MM.1S (cell line): ENCODE measurements around the gene TRIM44.

Experiments used
- DNase-seq: peaks from one replicate; pipeline ENCODE4 v3.0.0-alpha.2; 2015
- H2AFZ ChIP-seq: fragments of 300-600 bp; sonication (generic); 2 replicates; pipeline ENCODE4 v1.6.0; 2016; ENCODE audit warnings: antibody characterized with exemption, low read length
- H3F3A ChIP-seq: fragments of 300-600 bp; sonication (generic); 2 replicates; pipeline ENCODE4 v1.6.1; 2016; ENCODE audit warnings: mild to moderate bottlenecking, antibody characterized with exemption, low read length, moderate library complexity, mixed read lengths; ENCODE audit not compliant: insufficient read depth
- H3K27ac ChIP-seq: fragments of 300-600 bp; sonication (generic); 2 replicates; pipeline ENCODE4 v1.5.1; 2016; ENCODE audit warnings: mild to moderate bottlenecking, low read length
- H3K27me3 ChIP-seq: fragments of 300-600 bp; sonication (generic); replicated peaks from 2 replicates; pipeline ENCODE4 v1.6.0; 2016; ENCODE audit warnings: low read length; ENCODE audit not compliant: insufficient read depth
- H3K36me3 ChIP-seq: fragments of 300-600 bp; sonication (generic); replicated peaks from 2 replicates; pipeline ENCODE4 v1.6.1; 2016; ENCODE audit warnings: mild to moderate bottlenecking, low read length, mixed read lengths; ENCODE audit not compliant: insufficient read depth
- H3K4me1 ChIP-seq: fragments of 300-600 bp; sonication (generic); 2 replicates; pipeline ENCODE4 v1.6.1; 2016; ENCODE audit warnings: low read length, mixed read lengths
- H3K4me2 ChIP-seq: fragments of 300-600 bp; sonication (generic); 2 replicates; pipeline ENCODE4 v1.6.0; 2016; ENCODE audit warnings: low read depth, low read length
- H3K4me3 ChIP-seq: fragments of 300-600 bp; sonication (generic); 2 replicates; pipeline ENCODE4 v1.5.1; 2016; ENCODE audit warnings: low read length, mixed read lengths
- H3K79me2 ChIP-seq: fragments of 300-600 bp; sonication (generic); 2 replicates; pipeline ENCODE4 v1.6.1; 2016; ENCODE audit warnings: mixed run types, low read length, mixed read lengths
- H3K9ac ChIP-seq: fragments of 300-600 bp; sonication (generic); 2 replicates; pipeline ENCODE4 v1.6.1; 2016; ENCODE audit warnings: low read length, mixed read lengths
- H3K9me2 ChIP-seq: fragments of 300-600 bp; sonication (generic); replicated peaks from 2 replicates; pipeline ENCODE4 v1.6.1; 2016; ENCODE audit warnings: mild to moderate bottlenecking, low read length, mixed read lengths; ENCODE audit not compliant: insufficient read depth
- H3K9me3 ChIP-seq: fragments of 300-600 bp; sonication (generic); replicated peaks from 2 replicates; pipeline ENCODE4 v1.6.1; 2016; ENCODE audit warnings: mild to moderate bottlenecking, low read length, mixed read lengths; ENCODE audit not compliant: insufficient read depth
- H4K20me1 ChIP-seq: fragments of 300-600 bp; sonication (generic); 2 replicates; pipeline ENCODE4 v1.6.1; 2016; ENCODE audit warnings: mild to moderate bottlenecking, low read length, moderate library complexity, mixed read lengths; ENCODE audit not compliant: insufficient read depth
- CTCF ChIP-seq: fragments of 300-600 bp; sonication (generic); IDR thresholded peaks from 2 replicates; pipeline ENCODE4 v1.5.1; 2016; ENCODE audit warnings: antibody characterized with exemption, low read length, mixed read lengths
- EZH2 ChIP-seq: fragments of 300-600 bp; sonication (generic); optimal IDR thresholded peaks from 2 replicates; pipeline ENCODE3; 2017; ENCODE audit warnings: low read depth, mild to moderate bottlenecking, antibody characterized with exemption, low read length, mixed read lengths
- EZH2phosphoT487 ChIP-seq: fragments of 300-600 bp; sonication (generic); IDR thresholded peaks from 2 replicates; pipeline ENCODE4 v1.6.1; 2018; ENCODE audit warnings: antibody characterized with exemption, low read length

The TRIM44 gene

DNA sequence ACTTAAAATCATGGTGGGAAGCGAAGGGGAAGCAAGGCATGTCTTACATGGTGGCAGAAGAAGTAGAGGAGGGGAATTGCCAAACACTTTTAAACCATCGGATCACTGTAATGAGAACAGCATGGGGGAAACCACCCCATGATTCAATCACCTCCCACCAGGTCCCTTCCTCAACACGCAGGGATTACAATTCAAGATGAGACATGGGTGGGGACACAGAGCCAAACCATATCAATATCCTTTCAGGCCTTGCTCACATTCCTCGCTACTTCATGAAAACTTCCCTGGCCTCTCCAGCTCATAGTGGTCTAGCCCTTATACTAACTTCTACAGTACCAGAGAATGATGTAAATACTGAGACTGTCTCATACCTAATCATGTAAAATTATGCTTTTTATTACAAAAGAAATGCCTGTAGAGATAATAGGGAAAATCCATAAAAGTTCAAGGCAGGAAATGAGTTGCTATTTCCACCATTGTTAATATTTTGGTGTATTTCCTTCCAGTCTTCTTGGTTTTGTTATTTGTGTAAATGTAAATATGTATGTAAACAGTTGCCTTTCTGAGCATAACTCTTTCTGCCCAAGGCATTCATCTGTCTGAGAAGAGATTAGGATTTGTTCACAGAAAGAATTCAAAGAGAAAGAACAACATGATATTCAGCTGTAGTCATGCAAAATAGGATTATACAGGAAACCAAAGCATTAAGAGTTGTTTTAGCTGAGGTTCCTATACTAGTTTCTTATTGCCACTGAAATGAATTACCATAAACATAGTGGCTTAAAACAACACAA is 177.0 kb downstream of the TRIM44 start:
- H3F3A ChIP-seq = no peaks in the 10 kb centered on the region
- no peak for DNase-seq
- no peaks in the 10 kb centered on the region for H3K9me2 ChIP-seq
- no peak overlapping the region for H2AFZ ChIP-seq
- H3K4me1 ChIP-seq = no peaks in the 10 kb centered on the region
- H3K27me3 ChIP-seq = no peaks in the 10 kb centered on the region
- no peak overlapping the region for H3K4me3 ChIP-seq
- no peaks in the 10 kb centered on the region for H4K20me1 ChIP-seq
- TF ChIP-seq EZH2phosphoT487 (no peak), EZH2 (no peak), CTCF (no peak)
- H3K9ac ChIP-seq = no peak overlapping the region
- H3K9me3 ChIP-seq = no peaks in the 10 kb centered on the region
- H3K79me2 ChIP-seq = no peaks in the 10 kb centered on the region
- H3K36me3 ChIP-seq = no peaks in the 10 kb centered on the region
- no peak overlapping the region for H3K27ac ChIP-seq
- no peak overlapping the region for H3K4me2 ChIP-seq

DNA sequence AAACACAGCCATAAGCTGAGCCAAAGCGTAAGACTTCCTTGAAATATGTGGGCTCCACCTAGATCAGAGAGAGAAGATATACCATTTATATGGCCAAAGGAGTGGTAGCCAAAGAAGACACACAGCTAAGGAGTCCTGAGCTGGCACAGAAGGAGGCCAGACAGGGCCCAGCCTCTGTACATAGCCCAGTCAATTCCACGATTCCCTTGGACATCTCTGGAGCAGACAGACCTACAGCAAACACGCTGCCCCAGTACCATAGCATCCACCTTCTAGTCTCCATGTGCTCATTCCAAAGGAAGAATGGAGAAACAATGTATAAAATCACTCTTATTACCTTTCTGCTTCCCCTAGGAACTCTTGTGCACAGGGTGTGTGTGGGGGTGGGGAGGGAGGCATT is 179.2 kb downstream of the TRIM44 start:
- Histone ChIP-seq H3K79me2 (no peaks in the 10 kb centered on the region), H3K27ac (no peak overlapping the region), H4K20me1 (no peaks in the 10 kb centered on the region), H3K4me3 (no peak overlapping the region), H3K4me2 (no peak overlapping the region), H3K27me3 (no peaks in the 10 kb centered on the region), H3K9me3 (no peaks in the 10 kb centered on the region), H3K36me3 (no peaks in the 10 kb centered on the region), H3K9ac (no peak overlapping the region), H3F3A (no peaks in the 10 kb centered on the region), H3K9me2 (no peaks in the 10 kb centered on the region), H3K4me1 (no peaks in the 10 kb centered on the region), H2AFZ (no peak overlapping the region)
- TF ChIP-seq CTCF = no peak
- TF ChIP-seq EZH2phosphoT487 = no peak
- TF ChIP-seq EZH2 = no peak
- DNase-seq = no peak

GRCh38 chr11:35842958-35843357 is 180.4 kb downstream of the TRIM44 start:
- Histone ChIP-seq H3F3A (no peaks in the 10 kb centered on the region), H3K27me3 (no peaks in the 10 kb centered on the region), H3K4me1 (no peaks in the 10 kb centered on the region), H3K9me2 (no peaks in the 10 kb centered on the region), H3K9ac (no peak overlapping the region), H3K79me2 (no peaks in the 10 kb centered on the region), H3K36me3 (no peaks in the 10 kb centered on the region), H3K4me2 (no peak overlapping the region), H3K9me3 (no peaks in the 10 kb centered on the region), H3K27ac (no peak overlapping the region), H3K4me3 (no peak overlapping the region), H4K20me1 (no peaks in the 10 kb centered on the region), H2AFZ (no peak overlapping the region)
- TF ChIP-seq EZH2 = no peak
- TF ChIP-seq CTCF = no peak
- no peak for TF ChIP-seq EZH2phosphoT487
- no peak for DNase-seq
